Measurements from ENCODE around the gene MAPK8IP1. TPM values are rescaled to one million over a fixed set of nuclear protein-coding genes. Genes with fewer than 3 reads are reported as not detected.

The MAPK8IP1 gene
- total and polyA plus RNA-seq, 2 experiments from 2014 or later = 7.4 to 12.6 TPM

GRCh38 chr11:45880772-45881570, 4.5 kb upstream of the MAPK8IP1 start:
- H3K9me3 ChIP-seq (ENCODE audit: low read depth) = no peaks in the 10 kb centered on the region
- no peak overlapping the region for H3K4me3 ChIP-seq
- H3K27me3 ChIP-seq = peaks cover 4% of the 10 kb centered on the region
- no peak for TF ChIP-seq CTCF (IDR thresholded peaks at IDR 0.05; ENCODE audit: low read depth, low read length)
- H3K36me3 ChIP-seq = peaks cover 13% of the 10 kb centered on the region
- no peak overlapping the region for H3K27ac ChIP-seq
- no peaks in the 10 kb centered on the region for H3K4me1 ChIP-seq (ENCODE audit: low read depth)
- DNase-seq (ENCODE audit: low read depth in 1 of 2, low spot score in 1 of 2) = peak in 1 of 2 donors; percentile 35

- TF ChIP-seq CTCF (IDR thresholded peaks at IDR 0.05; ENCODE audit: low read depth, low read length) = no peak
- H3K9me3 ChIP-seq (ENCODE audit: low read depth) = no peaks in the 10 kb centered on the region
- H3K4me1 ChIP-seq (ENCODE audit: low read depth) = no peaks in the 10 kb centered on the region
- no peak overlapping the region for H3K27ac ChIP-seq
- peaks cover 13% of the 10 kb centered on the region for H3K27me3 ChIP-seq
- H3K36me3 ChIP-seq = peaks cover 13% of the 10 kb centered on the region
- no peak overlapping the region for H3K4me3 ChIP-seq
- DNase-seq (ENCODE audit: low read depth in 1 of 2, low spot score in 1 of 2) = peak in 1 of 2 donors; percentile 14
Measured at GRCh38 chr11:45881708-45882368, 3.6 kb upstream of the MAPK8IP1 start.

GRCh38 chr11:45884596-45885185, 760 bp upstream of the MAPK8IP1 start:
- Histone ChIP-seq H3K36me3 (peaks cover 9% of the 10 kb centered on the region), H3K4me1 (ENCODE audit: low read depth) (no peaks in the 10 kb centered on the region), H3K9me3 (ENCODE audit: low read depth) (no peaks in the 10 kb centered on the region), H3K4me3 (no peak overlapping the region), H3K27me3 (peaks cover 30% of the 10 kb centered on the region), H3K27ac (no peak overlapping the region)
- no peak for DNase-seq (ENCODE audit: low read depth in 1 of 2, low spot score in 1 of 2)
- TF ChIP-seq CTCF (IDR thresholded peaks at IDR 0.05; ENCODE audit: low read depth, low read length) = no peak

- H3K27ac ChIP-seq = no peak overlapping the region
Measured at GRCh38 chr11:45885921-45886721, 670 bp downstream of the MAPK8IP1 start.

More at GRCh38 chr11:45885921-45886721, 670 bp downstream of the MAPK8IP1 start:
- Histone ChIP-seq H3K4me1 (ENCODE audit: low read depth) (no peaks in the 10 kb centered on the region), H3K4me3 (peak overlapping the region; percentile 63), H3K27me3 (peaks cover 30% of the 10 kb centered on the region), H3K9me3 (ENCODE audit: low read depth) (no peaks in the 10 kb centered on the region), H3K36me3 (peaks cover under 1% of the 10 kb centered on the region)
- no peak for TF ChIP-seq CTCF (IDR thresholded peaks at IDR 0.05; ENCODE audit: low read depth, low read length)
- no peak for DNase-seq (ENCODE audit: low read depth in 1 of 2, low spot score in 1 of 2)
